K562 (cell line): Measurements from ENCODE around the gene PLSCR5. TPM values are rescaled to one million over a fixed set of nuclear protein-coding genes. Genes with fewer than 3 reads are reported as not detected.

Experiments used
- BRF1 ChIP-seq: IDR thresholded peaks from 3 replicates; pipeline ENCODE4 v1.6.1; 2011; ENCODE audit warnings: borderline replicate concordance, mild to moderate bottlenecking; ENCODE audit not compliant: insufficient read length; ENCODE audit errors: extremely low read depth
- CEBPB ChIP-seq: fragments of 450-650 bp; IDR thresholded peaks from 2 replicates; pipeline ENCODE4 v1.6.1; 2016; ENCODE audit warnings: missing genetic modification characterization, missing compliant biosample characterization
- CEBPG ChIP-seq, 3 experiments: fragments of 200-800 bp in 1 of 3; sonication (Bioruptor generic) in 1 of 3; sonication (generic) in 1 of 3; formaldehyde crosslinking in 1 of 3; IDR thresholded peaks in 2 of 3; conservative IDR thresholded peaks in 1 of 3; 2 replicates each; pipeline versions ENCODE4 v1.6.1 to v1.8.0; 2016 to 2022; ENCODE audit warnings: missing compliant biosample characterization in 2 of 3, missing genetic modification characterization in 2 of 3, mild to moderate bottlenecking in 1 of 3, missing genetic modification reagents in 1 of 3
- CHCHD3 ChIP-seq: fragments of 250-450 bp; sonication (Bioruptor Pico); IDR thresholded peaks from 2 replicates; pipeline ENCODE4 v2.1.2; 2022; ENCODE audit warnings: mild to moderate bottlenecking
- FOXA1 ChIP-seq: fragments of 450-650 bp; IDR thresholded peaks from 2 replicates; pipeline ENCODE4 v1.6.1; 2016; ENCODE audit warnings: mild to moderate bottlenecking, borderline replicate concordance
- HMGXB4 ChIP-seq: sonication (generic); formaldehyde crosslinking; IDR thresholded peaks from 2 replicates; pipeline ENCODE4 v1.8.1; 2023; ENCODE audit warnings: mild to moderate bottlenecking, missing genetic modification reagents
- HNRNPL ChIP-seq: fragments of 200-400 bp; formaldehyde crosslinking; IDR thresholded peaks from 2 replicates; pipeline ENCODE4 v1.6.1; 2017; ENCODE audit warnings: low read depth, mild to moderate bottlenecking, low read length
- KLF13 ChIP-seq: fragments of 450-650 bp; IDR thresholded peaks from 2 replicates; pipeline ENCODE4 v1.6.1; 2016; ENCODE audit warnings: missing genetic modification characterization, low read depth, mild to moderate bottlenecking, missing compliant biosample characterization, moderate library complexity, borderline replicate concordance
- MAFG ChIP-seq: fragments of 450-650 bp; conservative IDR thresholded peaks from 2 replicates; pipeline ENCODE4 v1.6.1; 2016; ENCODE audit warnings: missing genetic modification characterization, missing compliant biosample characterization
- MYBL2 ChIP-seq, 2 experiments: fragments of 450-650 bp in 1 of 2; sonication (generic) in 1 of 2; formaldehyde crosslinking in 1 of 2; IDR thresholded peaks; 2 replicates each; pipeline versions ENCODE4 v1.6.1 to v1.8.1; 2017 to 2022; ENCODE audit warnings: borderline replicate concordance in 1 of 2, inconsistent platforms in 1 of 2, low read depth in 1 of 2, mild to moderate bottlenecking in 1 of 2, missing genetic modification reagents in 1 of 2, moderate library complexity in 1 of 2
- PHTF2 ChIP-seq: fragments of 250-450 bp; sonication (Bioruptor Pico); IDR thresholded peaks from 2 replicates; pipeline ENCODE4 v1.5.0; 2021; ENCODE audit warnings: mild to moderate bottlenecking
- PKNOX1 ChIP-seq: fragments of 450-650 bp; IDR thresholded peaks from 2 replicates; pipeline ENCODE4 v1.6.1; 2016
- PTTG1 ChIP-seq: fragments of 450-650 bp; IDR thresholded peaks from 2 replicates; pipeline ENCODE4 v1.6.1; 2016; ENCODE audit warnings: low read depth, mild to moderate bottlenecking, missing genetic modification characterization, missing compliant biosample characterization
- SIN3A ChIP-seq, 2 experiments: fragments of 150-350 bp in 1 of 2; IDR thresholded peaks; 2 replicates each; pipeline ENCODE4 v1.6.1; 2011 to 2016; ENCODE audit warnings: borderline replicate concordance in 2 of 2, low read depth in 2 of 2, low read length in 2 of 2, mild to moderate bottlenecking in 2 of 2, moderate library complexity in 2 of 2; ENCODE audit not compliant: control insufficient read depth in 1 of 2
- SRSF9 ChIP-seq: fragments of 200-400 bp; formaldehyde crosslinking; IDR thresholded peaks from 2 replicates; pipeline ENCODE4 v1.6.1; 2017; ENCODE audit warnings: low read depth, low read length, borderline replicate concordance
- THRB ChIP-seq: fragments of 450-650 bp; formaldehyde crosslinking; conservative IDR thresholded peaks from 2 replicates; pipeline ENCODE4 v1.4.0; 2022; ENCODE audit warnings: mild to moderate bottlenecking, missing genetic modification characterization
- ZBTB12 ChIP-seq: fragments of 250-450 bp; sonication (Bioruptor Pico); IDR thresholded peaks from 2 replicates; pipeline ENCODE4 v1.4.0; 2020
- ZNF280A ChIP-seq: fragments of 450-650 bp; IDR thresholded peaks from 2 replicates; pipeline ENCODE4 v1.6.1; 2018; ENCODE audit warnings: mild to moderate bottlenecking, low read depth; ENCODE audit not compliant: partially characterized antibody
- polyA plus RNA-seq, 8 experiments: library from polyadenylated mRNA; depleted of rRNA in 4 of 8; stranded (reverse) in 5 of 8; unstranded in 3 of 8; fragments of >200 nt; fragmentation: Nextera tagmentation in 2 of 8; fragmentation: Illumina TruSeq in 1 of 8; extraction: Ambion mirVana in 2 of 8; extraction: Trizol in 1 of 8; gene quantifications; 2 replicates each; pipeline versions ENCODE4 v1.2.1 to v1.2.3, GENCODE V29; 2011 to 2014; ENCODE audit warnings: inconsistent platforms in 1 of 8, missing spikeins in 1 of 8
- total RNA-seq, 7 experiments: library from RNA; depleted of rRNA in 6 of 7; stranded (reverse); fragments of >200 nt in 6 of 7; fragmentation: Illumina TruSeq in 2 of 7; extraction: Trizol in 2 of 7; gene quantifications; 2 replicates each; pipeline versions ENCODE4 v1.2.1 to v1.2.3, GENCODE V29; 2011 to 2021; ENCODE audit warnings: low replicate concordance in 1 of 7

PLSCR5 gene
- total and polyA plus RNA-seq, 9 of the 15 experiments (the other 6 are each of a cell fraction or from before 2014, with no cell fraction given): not detected

GRCh38 chr3:146554151-146554760 lies 50.9 kb downstream of the PLSCR5 start (continued):
- TF ChIP-seq CEBPB: peak; percentile 64; the same call in 1 of the 2 replicates
- no peak for TF ChIP-seq CHCHD3 (CRISPR knock-in tag)
- no peak for TF ChIP-seq HNRNPL
- no peak for TF ChIP-seq PKNOX1
- TF ChIP-seq CEBPG (CRISPR knock-in tag; IDR thresholded peaks at IDR 0.05): peak; percentile 95
- peak; percentile 83 to 89 for TF ChIP-seq CEBPG (tag; conservative IDR thresholded peaks at IDR 0.05 in 1 of 2, IDR thresholded peaks at IDR 0.05 in 1 of 2)
- no peak for TF ChIP-seq KLF13
- TF ChIP-seq FOXA1: no peak
- no peak for TF ChIP-seq THRB (CRISPR knock-in tag)
- TF ChIP-seq ZBTB12 (CRISPR knock-in tag): no peak
- TF ChIP-seq HMGXB4 (CRISPR knock-in tag): no peak
- TF ChIP-seq MAFG (tag): no peak
- no peak for TF ChIP-seq SRSF9
- no peak for TF ChIP-seq BRF1
- TF ChIP-seq MYBL2 (IDR thresholded peaks at IDR 0.05; ENCODE audit: low read depth): no peak
- TF ChIP-seq MYBL2 (CRISPR knock-in tag; IDR thresholded peaks at IDR 0.05; ENCODE audit: borderline replicate concordance): no peak
- TF ChIP-seq ZNF280A: no peak
- TF ChIP-seq SIN3A (IDR thresholded peaks at IDR 0.05; ENCODE audit: borderline replicate concordance in 2 of 2, control insufficient read depth in 1 of 2, low read depth in 2 of 2, low read length in 2 of 2): no peak
- no peak for TF ChIP-seq PTTG1 (tag)
- TF ChIP-seq PHTF2 (CRISPR knock-in tag): no peak
